Cerebellar nuclear complex (tissue), 1 donor: Measurements from ENCODE around the gene DNMT3L.
"Not testable (repeated sequence)": the region's sequence is repeated elsewhere in the genome, so short reads cannot be mapped to it uniquely, and the experiment has no call there.

Experiments
- DNase-seq, 2 experiments: peaks; one replicate each; lab custom pipeline; 2025; lab: John Stamatoyannopoulos, UW

Gene DNMT3L

DNA sequence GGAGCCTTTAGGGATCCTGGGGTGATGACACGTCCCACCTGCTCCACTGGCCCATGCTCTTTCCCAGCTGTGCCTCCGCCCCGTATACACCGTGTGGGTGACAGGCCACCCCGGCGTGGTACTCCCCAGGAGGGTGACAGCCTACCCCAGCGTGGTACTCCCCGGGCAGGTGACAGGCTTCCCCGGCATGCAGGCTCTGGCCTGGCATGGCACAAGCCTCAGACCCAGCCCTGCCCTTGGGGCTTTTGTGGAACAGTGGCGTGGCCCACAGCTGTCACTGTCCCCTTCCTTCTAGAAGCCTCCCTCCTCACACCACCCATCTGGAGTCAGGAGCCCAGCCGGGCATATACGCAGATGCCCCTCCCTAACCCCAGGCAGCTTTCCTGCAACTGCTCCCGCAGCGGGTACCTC is 33.5 kb upstream of the DNMT3L start:
- DNase-seq = no peak

DNA sequence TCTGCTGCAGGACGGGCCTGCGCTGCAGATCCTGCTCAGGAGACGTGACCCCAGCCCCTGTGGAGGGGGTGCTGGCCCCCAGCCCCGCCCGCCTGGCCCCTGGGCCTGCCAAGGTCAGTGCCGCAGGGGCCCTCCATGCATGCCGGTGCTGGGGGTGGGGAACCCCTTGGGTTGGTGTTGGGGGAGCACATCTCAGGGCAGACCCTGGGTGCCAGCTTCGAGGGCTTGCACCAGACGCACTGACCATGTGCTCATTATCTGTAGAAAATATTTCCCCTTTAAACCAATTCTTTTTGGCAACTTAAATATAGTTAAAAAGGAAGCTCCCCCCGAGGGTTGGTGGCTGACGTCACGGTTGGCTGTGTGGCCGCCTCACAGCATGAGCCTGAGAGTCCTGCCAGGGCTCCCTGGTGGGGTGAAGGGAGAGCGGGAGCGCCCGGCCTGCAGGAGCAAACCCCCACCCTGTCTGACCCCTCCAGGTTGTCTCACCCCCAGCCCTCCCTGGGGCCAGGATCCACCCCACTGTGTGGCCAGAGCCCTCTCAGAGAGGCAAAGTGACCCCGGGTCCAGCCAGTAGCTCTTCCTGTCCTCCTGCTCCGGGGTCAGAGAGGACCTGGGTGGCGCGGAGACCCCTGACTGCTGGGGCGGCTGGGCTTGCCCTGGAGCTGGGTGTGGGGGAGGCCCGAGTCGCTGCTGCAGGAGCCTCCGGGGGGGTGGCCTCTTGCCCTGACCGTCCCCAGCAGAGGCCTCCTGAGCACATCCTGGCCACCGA is 32.9 kb upstream of the DNMT3L start:
- no peak for DNase-seq

GRCh38 chr21:44293551-44294231 is 32.0 kb upstream of the DNMT3L start:
- no peak for DNase-seq

GRCh38 chr21:44292812-44293195 is 31.1 kb upstream of the DNMT3L start:
- DNase-seq = no peak

- no peak for DNase-seq
These were observed 30.5 kb upstream of the DNMT3L start for GRCh38 chr21:44291936-44292811.

- no peak for DNase-seq
These were observed 29.6 kb upstream of the DNMT3L start for GRCh38 chr21:44291078-44291935.

GRCh38 chr21:44290327-44291077 is 28.8 kb upstream of the DNMT3L start:
- no peak for DNase-seq

DNA sequence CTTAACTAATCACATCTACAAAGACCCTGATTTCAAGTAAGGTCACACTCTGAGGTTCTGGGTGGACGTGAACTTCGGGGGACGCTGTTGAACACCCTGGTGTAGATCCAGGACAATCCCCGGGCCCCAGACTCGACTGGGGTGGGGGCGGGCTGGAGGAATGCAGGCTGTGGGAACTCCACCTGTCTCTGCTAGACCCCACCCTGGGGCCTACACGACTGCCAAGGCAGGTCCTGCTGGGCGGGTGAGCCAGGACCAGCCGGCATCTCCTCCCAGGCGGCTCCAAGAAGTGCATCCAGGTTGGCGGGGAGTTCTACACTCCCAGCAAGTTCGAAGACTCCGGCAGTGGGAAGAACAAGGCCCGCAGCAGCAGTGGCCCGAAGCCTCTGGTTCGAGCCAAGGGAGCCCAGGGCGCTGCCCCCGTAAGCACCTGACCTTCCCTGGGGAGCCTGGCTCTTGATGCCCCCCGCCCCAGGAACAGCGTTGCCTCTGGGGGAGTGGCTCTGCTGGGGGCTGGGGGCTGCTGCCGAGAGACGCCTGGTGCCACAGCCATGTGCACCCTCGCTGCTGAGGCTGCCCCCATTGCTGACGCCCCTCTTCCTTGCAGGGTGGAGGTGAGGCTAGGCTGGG is 27.8 kb upstream of the DNMT3L start:
- DNase-seq = no peak

DNA sequence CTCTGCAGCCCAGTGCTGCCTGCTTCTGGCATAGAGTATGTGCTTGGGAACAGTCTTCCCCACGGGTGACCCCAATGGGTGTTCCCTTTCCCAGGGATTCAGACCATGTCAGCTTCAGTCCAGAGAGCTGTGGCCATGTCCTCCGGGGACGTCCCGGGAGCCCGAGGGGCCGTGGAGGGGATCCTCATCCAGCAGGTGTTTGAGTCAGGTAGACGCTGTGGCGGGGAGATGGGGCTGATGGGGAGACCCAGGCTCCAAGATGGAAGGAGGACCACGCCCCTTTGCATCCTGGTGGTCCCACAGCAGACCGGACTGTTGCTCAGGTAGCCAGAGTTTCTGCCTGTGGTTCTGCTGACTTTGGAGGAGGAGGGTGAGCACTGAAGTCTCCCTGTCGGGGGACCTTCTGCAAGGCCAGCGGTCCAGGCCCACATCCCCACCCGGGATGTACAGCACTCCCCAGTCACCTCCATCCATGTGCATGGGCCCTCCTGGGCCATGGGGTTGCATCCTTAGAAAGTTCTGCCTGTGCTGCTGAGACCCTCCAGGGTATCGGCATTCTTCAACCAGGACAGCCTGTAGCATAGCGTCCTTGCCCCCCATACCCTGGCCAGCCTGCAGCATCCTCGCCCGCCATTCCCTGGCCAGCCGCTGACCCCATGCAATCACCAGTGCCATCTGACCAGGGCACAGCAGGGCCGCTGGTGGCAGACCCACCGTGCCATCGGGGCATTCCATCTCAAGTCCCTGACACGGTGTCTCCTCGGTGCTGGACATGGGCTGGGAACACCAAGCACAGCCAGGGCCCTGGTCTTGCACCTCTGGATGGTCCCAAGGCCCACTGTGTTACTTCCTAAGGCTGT is 26.8 kb upstream of the DNMT3L start:
- no peak for DNase-seq

DNA sequence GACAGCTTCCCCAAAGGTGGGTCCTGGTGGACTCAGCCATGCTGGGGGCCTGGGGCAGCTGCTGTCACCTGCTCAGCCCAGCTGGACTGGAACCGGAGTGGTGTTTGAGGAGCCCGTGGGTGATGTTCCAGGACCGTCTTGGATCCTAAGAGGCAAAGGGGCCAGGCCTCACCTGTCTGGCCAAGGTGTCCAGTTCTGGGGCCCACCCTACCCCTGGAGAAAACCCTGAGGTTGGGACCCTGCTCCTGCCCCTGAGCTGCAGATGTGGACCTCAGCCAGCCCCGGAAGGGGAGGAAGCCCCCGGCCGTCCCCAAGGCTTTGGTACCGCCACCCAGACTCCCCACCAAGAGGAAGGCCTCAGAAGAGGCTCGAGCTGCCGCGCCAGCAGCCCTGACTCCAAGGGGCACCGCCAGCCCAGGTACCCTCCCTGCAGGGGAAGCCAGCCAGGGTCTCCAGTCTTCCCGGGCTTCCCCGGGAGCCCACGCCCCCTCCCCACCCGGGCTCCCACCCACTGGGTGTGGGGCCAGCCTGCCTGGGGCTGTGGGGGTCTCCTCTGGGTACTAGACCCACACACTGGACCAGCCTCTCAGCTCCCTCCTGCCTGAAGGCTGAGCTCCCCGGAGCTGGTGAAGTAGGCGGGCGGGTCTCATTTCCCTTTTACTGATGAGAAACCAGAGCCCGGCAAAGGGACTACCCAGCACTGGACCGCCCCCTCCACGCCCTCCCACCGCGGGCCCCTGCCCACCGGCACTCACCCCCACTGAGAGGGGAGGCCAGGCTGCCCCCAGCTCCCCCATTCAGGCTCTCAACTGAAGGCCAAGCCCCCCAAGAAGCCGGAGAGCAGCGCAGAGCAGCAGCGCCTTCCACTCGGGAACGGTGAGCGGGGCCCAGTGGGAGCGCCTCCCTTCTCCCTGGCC is 25.3 kb upstream of the DNMT3L start:
- no peak for DNase-seq

- DNase-seq = no peak
These were observed 24.5 kb upstream of the DNMT3L start for GRCh38 chr21:44286086-44286715.

- DNase-seq = no peak
These were observed 23.7 kb upstream of the DNMT3L start, which contains the start of gene AIRE for GRCh38 chr21:44285138-44285992. Gene AIRE, plus strand, starts transcription at chr21:44285876. Its CDS starts 131 bp downstream, at chr21:44286007.

DNA sequence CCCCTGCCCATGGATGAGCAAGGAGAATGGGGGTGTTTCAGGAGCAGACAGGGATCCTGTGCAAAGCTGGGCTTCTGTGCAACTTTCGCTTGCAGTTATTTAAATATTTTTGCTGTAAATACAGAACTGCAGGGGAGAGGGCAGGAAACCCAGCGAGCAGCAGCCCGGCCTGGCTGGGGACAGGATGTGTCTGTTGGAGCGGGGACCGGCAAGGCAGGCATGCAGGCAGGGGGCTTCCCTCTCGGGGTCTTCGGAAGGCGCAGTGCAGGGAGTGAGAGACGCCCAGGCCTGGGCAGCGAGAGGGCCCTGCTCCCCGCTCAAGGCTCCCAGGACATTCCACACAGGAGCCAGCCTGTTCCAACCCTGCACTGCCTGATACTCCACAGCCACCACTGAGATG is 22.3 kb upstream of the DNMT3L start:
- DNase-seq = no peak

DNA sequence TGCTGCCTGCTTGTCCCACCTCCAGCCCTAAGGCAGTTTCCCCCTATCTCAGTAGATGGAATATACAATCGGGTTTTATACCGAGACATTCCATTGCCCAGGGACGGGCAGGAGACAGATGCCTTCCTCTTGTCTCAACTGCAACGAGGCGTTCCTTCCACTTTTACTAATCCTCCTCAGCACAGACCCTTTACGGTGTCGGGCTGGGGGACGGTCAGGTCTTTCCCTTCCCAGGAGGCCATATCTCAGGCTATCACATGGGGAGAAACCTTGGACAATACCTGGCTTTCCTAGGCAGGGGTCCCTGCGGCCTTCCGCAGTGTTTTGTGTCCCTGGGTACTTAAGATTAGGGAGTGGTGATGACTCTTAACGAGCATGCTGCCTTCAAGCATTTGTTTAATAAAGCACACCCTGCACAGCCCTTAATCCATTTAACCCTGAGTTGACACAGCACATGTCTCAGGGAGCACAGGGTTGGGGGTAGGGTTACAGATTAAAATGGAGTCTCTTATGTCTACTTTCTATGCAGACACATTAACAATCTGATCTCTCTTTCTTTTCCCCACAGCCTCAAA is 21.6 kb upstream of the DNMT3L start:
- DNase-seq = not testable (repeated sequence)

DNA sequence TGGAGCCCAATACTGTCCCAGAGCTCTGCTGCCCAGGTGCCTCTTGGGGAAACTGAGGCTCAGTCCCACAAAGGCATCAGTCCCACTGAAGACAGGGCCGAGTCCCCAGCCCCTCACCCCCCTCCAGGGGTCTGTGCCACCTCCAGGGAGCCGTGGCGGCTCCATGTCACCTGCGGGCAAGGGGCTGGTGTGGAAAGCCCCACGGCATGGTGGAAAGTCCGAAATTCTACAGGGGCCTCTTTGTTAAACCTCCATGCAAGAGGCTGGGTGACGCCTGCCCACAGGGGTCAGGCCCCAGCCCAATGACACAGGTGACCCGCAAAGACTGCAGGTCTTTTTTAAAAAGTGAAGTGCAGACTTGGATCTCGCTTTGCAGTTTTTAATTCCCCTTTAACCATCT is 20.7 kb upstream of the DNMT3L start:
- DNase-seq = no peak

- DNase-seq = no peak
These were observed 20.1 kb upstream of the DNMT3L start for GRCh38 chr21:44281801-44282200.
